HEK293 (cell line): ENCODE results near the gene SNRPD3.

ENCODE experiments used
- ZNF350 ChIP-seq: fragments of 450-650 bp; formaldehyde crosslinking; IDR thresholded peaks from 2 replicates; pipeline ENCODE4 v1.5.0; 2017; ENCODE audit warnings: missing biosample characterization, mild to moderate bottlenecking, missing genetic modification characterization
- ZNF624 ChIP-seq: fragments of 450-650 bp; formaldehyde crosslinking; IDR thresholded peaks from 2 replicates; pipeline ENCODE4 v1.5.1; 2017; ENCODE audit warnings: missing biosample characterization, missing genetic modification characterization

DNA sequence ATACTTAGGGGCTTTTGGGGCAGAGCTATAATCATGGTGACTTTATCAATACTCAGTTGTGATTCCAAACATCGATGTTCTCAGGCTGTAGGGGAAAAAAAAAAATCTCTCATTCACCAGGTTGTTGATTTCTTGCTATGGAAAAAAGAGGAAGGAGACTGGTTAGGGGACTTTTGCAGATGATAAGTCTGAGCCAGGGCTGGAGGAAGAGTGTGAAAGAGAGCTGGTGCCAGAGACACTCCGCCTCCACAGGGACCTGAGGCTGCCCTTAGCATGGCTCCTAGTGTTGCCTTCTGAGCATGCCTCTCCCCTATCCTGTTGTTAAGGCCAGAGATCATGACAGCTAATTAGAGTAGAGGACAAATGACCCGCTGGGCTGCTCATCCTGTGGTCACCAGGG lies 43.8 kb upstream of the SNRPD3 start:
- TF ChIP-seq ZNF350 (tag by site-specific recombination) (no peak), ZNF624 (tag by site-specific recombination) (no peak)
